Hematopoietic multipotent progenitor cell (in vitro differentiated cells): Measurements from ENCODE around the gene SYCE3. TPM values are rescaled to one million over a fixed set of nuclear protein-coding genes. Genes with fewer than 3 reads are reported as not detected.

Experiments used
- DNase-seq, 3 donors: peaks; one replicate each; pipeline ENCODE4 v3.0.0-alpha.2; 2011 to 2015; ENCODE audit warnings: low read depth in 2 of 3, low spot score in 2 of 3
- total RNA-seq: library from RNA; depleted of rRNA; stranded (reverse); fragments of >200 nt; gene quantifications from one replicate; pipeline ENCODE4 v1.2.3, GENCODE V29; 2012

The SYCE3 gene
- total RNA-seq, 1 donor, result 0.54 TPM

GRCh38 chr22:50577697-50577986 lies 14.9 kb upstream of the SYCE3 start:
- no peak for DNase-seq

- DNase-seq, result no peak
Measured at GRCh38 chr22:50576806-50577696, 14.3 kb upstream of the SYCE3 start.

DNA sequence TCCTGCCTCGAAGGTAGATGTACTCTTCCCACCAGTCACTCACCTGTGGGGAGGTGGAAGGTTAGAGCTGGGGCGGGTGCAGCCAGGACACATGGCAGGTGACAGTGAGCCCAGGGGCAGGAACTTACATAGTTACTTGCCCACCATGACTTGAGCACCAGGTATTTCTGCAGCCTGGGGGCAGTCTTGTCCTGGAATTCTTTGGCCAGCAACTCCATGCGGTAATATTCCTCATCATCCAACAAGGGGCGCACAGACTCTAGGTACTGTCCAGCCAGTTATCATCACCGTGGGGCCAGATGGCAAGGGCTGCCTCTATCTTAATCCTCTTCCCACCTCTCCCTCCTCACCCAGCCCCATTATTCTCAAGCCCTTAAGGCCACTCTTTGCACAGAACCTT lies 13.4 kb upstream of the SYCE3 start:
- DNase-seq, result peak in 2 of 3 donors; percentile 31 to 33

DNA sequence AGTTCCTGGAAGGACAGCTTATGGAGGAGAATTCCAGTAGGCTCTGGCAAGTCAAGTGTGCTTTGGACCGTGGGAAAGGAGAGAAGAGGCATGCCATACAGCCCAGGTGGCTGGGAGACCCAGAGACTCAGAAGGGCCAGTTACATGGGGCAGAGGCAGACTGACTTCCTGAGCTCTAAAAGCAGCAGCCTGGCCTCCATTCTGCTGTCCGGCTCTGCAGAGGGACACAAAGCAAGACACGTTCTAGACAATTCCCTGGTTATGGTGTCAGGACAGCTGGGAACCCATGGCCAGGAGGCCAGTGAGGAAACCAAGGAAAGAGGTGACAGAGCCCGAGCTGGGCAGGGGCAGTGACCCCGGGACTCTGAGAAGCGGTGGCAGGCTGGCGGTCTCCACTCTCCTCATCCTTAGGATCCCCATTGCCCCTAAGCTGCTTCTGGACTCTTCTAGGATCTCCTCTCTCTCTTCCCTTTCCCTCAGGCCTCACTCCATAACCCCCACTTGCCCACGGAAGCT lies 12.8 kb upstream of the SYCE3 start:
- no peak for DNase-seq

DNA sequence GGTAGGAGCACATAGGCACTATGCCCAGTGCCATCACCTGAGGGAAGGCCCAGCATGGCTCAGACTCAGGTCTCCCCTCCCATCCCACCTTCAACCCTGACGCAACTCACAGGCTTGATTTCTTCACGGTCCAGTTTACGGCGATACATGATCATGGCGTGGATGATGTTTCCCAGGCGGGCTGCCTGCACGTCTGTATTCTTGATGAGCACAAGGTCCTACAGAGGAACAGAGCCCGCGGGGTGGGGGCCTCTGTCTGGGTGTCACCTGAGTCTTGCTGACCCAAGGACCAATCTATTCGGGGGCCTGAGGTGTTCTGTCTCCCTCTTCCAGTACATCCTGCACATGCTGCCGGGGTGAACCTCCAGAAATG lies 11.7 kb upstream of the SYCE3 start:
- DNase-seq, result no peak

GRCh38 chr22:50573491-50574382 lies 11.0 kb upstream of the SYCE3 start:
- DNase-seq, result no peak

DNA sequence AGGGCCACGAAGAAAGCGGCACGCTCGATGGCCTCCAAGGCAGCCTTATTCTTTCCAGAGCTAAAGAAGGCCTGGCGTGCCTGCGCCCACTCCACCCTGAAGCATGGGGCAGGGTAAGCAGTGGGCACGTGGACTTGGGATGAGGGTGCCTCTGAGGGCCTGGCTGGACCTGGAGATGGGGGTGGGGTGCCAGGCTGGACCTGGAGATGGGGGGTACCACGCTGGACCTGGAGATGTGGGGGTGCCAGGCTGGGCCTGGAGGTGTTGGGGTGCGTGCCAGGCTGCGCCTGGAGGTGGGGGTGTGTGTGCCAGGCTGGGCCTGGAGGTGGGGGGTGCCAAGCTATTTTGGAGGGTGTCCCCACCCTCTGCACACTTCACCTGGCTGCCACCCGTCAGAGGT lies 10.2 kb upstream of the SYCE3 start:
- no peak for DNase-seq

- DNase-seq, result no peak
Measured at GRCh38 chr22:50571264-50572175, 8.8 kb upstream of the SYCE3 start.

GRCh38 chr22:50570861-50571260 lies 8.1 kb upstream of the SYCE3 start:
- DNase-seq, result no peak

DNA sequence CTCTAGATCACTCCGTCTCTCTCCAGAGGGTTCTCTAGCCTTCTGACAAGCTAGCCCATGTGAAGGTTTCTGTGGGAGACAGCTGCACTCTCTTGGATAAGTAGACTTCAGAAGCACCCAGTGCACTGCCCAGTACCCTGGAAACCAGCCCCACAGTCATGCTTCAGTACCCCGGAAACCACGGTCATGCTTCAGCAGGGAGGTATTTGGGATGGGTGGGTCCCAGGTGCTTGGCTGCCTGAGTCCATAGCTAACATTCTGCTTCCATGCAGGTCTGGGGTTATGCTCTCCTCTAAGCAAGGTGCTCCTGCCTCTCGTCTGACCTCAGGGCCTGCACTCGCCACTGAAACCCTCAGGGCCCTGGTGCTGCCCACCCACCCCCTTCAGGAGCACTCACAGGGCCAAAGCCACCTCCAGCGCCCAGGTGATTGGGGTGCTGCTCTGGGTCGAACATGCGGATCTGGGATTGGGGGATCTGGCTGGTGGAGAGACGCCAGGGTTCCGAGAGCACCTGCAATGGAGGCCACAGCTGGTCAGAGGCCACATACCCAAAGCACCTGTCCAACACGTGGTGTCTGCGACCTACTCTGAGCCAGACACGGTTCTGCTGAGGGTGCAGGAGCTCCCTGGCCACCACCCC lies 7.3 kb upstream of the SYCE3 start:
- DNase-seq, result no peak

GRCh38 chr22:50569041-50569459 lies 6.3 kb upstream of the SYCE3 start:
- DNase-seq, result no peak

GRCh38 chr22:50568626-50569025 lies 5.9 kb upstream of the SYCE3 start:
- DNase-seq, result no peak

DNA sequence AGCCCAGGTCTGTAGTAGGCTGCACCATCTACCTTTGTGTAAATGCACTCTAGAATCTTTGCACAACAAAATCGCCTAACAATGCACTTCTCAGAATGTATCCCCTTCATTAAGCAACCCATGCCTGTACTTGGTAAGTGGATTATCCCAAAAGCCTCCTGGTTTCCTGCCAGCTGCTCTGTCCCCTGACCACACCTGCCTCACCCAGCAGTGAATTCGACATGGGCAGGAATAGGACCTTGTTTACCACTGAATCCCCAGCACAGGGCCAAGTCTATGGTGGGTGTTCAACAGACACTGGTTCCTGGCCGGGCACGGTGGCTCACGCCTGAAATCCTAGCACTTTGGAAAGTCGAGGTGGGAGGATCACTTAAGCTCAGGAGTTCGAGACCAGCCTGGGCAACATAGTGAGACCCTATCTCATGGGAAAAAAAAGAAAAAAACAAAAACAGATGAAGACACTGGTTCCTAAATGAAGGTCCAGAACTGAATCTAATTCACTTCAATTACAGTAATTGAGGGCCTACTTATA lies 5.1 kb upstream of the SYCE3 start:
- DNase-seq, result no peak

- DNase-seq, result no peak
Measured at GRCh38 chr22:50564289-50564688, 1.6 kb upstream of the SYCE3 start.

- DNase-seq, result no peak
Measured at GRCh38 chr22:50563413-50564160, 868 bp upstream of the SYCE3 start.

- no peak for DNase-seq
Measured at GRCh38 chr22:50561401-50562358, 1.0 kb downstream of the SYCE3 start.

- no peak for DNase-seq
Measured at GRCh38 chr22:50560034-50560433, 2.7 kb downstream of the SYCE3 start.

- DNase-seq, result no peak
Measured at GRCh38 chr22:50556703-50557102, 6.0 kb downstream of the SYCE3 start.
